ENCODE measurements around the gene GATAD2B.

GRCh38 chr1:153764310-153764709, 158.5 kb downstream of the GATAD2B start:
- no peak for TF ChIP-seq CTCF (IDR thresholded peaks at IDR 0.05)
- no peak for TF ChIP-seq POLR2A (IDR thresholded peaks at IDR 0.05)
